Measurements from ENCODE around the gene AGMO.

- no peak for TF ChIP-seq CTCF (IDR thresholded peaks at IDR 0.05)
- TF ChIP-seq POLR2A (IDR thresholded peaks at IDR 0.05) = no peak
- TF ChIP-seq POLR2AphosphoS5 (IDR thresholded peaks at IDR 0.05) = no peak
These were observed 153.9 kb downstream of the AGMO start for GRCh38 chr7:15407910-15408309.

Data from prostate gland (tissue), 2 donors.